ENCODE data around the gene TTC21B.

TTC21B gene

GRCh38 chr2:165835363-165835762, 118.2 kb downstream of the TTC21B start:
- Histone ChIP-seq H3K27me3 (ENCODE audit: insufficient read depth, poor library complexity, severe bottlenecking) (no peaks in the 10 kb centered on the region), H3K27ac (replicated peaks) (no peak overlapping the region), H3K4me3 (replicated peaks; ENCODE audit: insufficient read depth, low read length) (no peak overlapping the region)
- no peak for DNase-seq (ENCODE audit: low read depth in 1 of 2, low spot score in 1 of 2)
- TF ChIP-seq REST (IDR thresholded peaks at IDR 0.05; ENCODE audit: insufficient replicate concordance, low read depth), result no peak
- no peak for TF ChIP-seq GABPA (IDR thresholded peaks at IDR 0.05; ENCODE audit: low read depth)
- TF ChIP-seq CTCF (IDR thresholded peaks at IDR 0.05; ENCODE audit: insufficient read depth, low read length), result no peak
- no peak for TF ChIP-seq SPI1 (IDR thresholded peaks at IDR 0.05; ENCODE audit: borderline replicate concordance, low read depth)
- TF ChIP-seq POLR2AphosphoS5 (IDR thresholded peaks at IDR 0.05; ENCODE audit: low read depth), result no peak

- Histone ChIP-seq H3K27ac (replicated peaks) (no peak overlapping the region), H3K27me3 (ENCODE audit: insufficient read depth, poor library complexity, severe bottlenecking) (no peaks in the 10 kb centered on the region), H3K4me3 (replicated peaks; ENCODE audit: insufficient read depth, low read length) (no peak overlapping the region)
- no peak for DNase-seq (ENCODE audit: low read depth in 1 of 2, low spot score in 1 of 2)
- TF ChIP-seq CTCF (IDR thresholded peaks at IDR 0.05; ENCODE audit: insufficient read depth, low read length), result no peak
- no peak for TF ChIP-seq POLR2AphosphoS5 (IDR thresholded peaks at IDR 0.05; ENCODE audit: low read depth)
- TF ChIP-seq GABPA (IDR thresholded peaks at IDR 0.05; ENCODE audit: low read depth), result no peak
- no peak for TF ChIP-seq SPI1 (IDR thresholded peaks at IDR 0.05; ENCODE audit: borderline replicate concordance, low read depth)
- TF ChIP-seq REST (IDR thresholded peaks at IDR 0.05; ENCODE audit: insufficient replicate concordance, low read depth), result no peak
These were observed 120.4 kb downstream of the TTC21B start for GRCh38 chr2:165833156-165833555.

GRCh38 chr2:165827921-165828276, 125.7 kb downstream of the TTC21B start:
- TF ChIP-seq SPI1 (IDR thresholded peaks at IDR 0.05; ENCODE audit: borderline replicate concordance, low read depth), result no peak
- no peak for TF ChIP-seq REST (IDR thresholded peaks at IDR 0.05; ENCODE audit: insufficient replicate concordance, low read depth)
- no peak for TF ChIP-seq POLR2AphosphoS5 (IDR thresholded peaks at IDR 0.05; ENCODE audit: low read depth)
- TF ChIP-seq GABPA (IDR thresholded peaks at IDR 0.05; ENCODE audit: low read depth), result no peak
- no peak for TF ChIP-seq CTCF (IDR thresholded peaks at IDR 0.05; ENCODE audit: insufficient read depth, low read length)
- no peaks in the 10 kb centered on the region for H3K27me3 ChIP-seq (ENCODE audit: insufficient read depth, poor library complexity, severe bottlenecking)
- H3K27ac ChIP-seq (replicated peaks), result no peak overlapping the region
- H3K4me3 ChIP-seq (replicated peaks; ENCODE audit: insufficient read depth, low read length), result no peak overlapping the region
- DNase-seq (ENCODE audit: low read depth in 1 of 2, low spot score in 1 of 2), result no peak

Data from HL-60 (cell line).